Stimulated activated CD8-positive, alpha-beta memory T cell treated with anti-CD3 and anti-CD28 coated beads, Interleukin-12 subunit alpha, Interleukin-12 subunit beta, amount 100 ng/mL, for 24 hours (primary cell): ENCODE results near the gene SETD3.

Experiments used
- DNase-seq: peaks from one replicate; pipeline ENCODE4 v3.0.0-alpha.2; 2020; ENCODE audit errors: extremely low read depth

Gene SETD3

DNA sequence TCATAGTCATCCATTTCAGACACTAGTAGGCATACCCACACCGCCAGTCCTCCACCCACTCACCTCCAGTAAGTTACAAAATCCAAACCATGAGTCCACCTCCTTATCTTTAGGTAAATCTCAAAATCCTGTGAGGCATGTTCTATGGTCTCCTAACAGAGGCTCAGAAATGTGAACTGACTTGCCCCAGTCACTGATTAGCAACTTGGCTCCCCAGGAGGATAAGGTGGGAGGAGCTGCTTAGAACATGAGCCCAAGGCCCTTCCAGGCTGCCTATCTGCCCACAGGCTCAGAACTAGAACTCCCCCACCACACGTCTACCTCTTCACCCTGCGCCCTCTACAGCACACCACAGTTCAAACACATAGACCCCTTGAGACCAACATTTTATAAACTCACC, 19.9 kb downstream of the SETD3 start:
- DNase-seq, result no peak

DNA sequence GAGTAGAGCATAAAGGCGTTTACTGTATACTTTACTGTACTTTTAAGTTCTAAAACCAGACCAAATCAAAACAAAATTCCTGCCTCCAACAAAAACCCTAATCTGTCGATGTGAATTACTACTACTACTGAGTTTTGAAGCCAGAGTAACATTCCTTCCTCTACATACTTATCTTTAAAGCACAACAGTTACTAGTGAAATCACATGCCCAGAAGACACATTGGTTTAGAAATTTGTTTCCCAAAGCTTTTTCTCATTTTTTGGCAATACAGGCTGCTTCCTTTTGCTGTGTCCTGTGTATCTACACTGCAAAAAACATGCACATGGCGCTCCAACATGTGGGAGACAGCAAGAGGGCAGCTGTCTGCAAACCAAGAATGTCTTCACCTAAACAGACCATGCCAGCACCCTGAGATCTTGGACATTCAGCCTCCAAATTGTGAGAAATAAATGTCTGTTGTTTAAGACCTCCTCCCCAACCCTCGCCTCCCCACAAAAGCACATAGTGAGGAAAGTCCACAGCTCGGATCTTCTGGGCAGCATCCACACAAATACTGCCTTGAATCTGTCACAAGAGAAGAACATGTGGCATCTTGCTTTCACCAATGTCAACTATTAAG, 21.1 kb downstream of the SETD3 start:
- DNase-seq, result no peak

DNA sequence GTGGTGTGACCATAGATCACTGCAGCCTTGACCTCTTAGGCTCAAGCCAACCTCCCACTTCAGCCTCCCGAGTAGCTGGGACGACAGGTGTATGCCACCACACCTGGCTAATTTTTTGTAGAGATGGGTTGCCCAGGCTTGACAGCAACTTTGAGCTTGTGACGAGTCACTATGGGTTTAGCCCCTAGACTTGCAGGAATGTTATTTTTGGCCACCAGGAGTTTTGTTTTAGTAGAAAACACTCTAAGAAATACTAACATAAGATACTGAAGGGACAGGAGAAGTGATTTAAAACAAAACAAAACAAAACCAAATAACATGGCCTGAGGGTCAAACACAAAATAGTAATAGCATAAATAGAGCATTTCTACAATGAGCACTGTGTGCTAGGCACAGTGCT, 26.4 kb downstream of the SETD3 start:
- no peak for DNase-seq

DNA sequence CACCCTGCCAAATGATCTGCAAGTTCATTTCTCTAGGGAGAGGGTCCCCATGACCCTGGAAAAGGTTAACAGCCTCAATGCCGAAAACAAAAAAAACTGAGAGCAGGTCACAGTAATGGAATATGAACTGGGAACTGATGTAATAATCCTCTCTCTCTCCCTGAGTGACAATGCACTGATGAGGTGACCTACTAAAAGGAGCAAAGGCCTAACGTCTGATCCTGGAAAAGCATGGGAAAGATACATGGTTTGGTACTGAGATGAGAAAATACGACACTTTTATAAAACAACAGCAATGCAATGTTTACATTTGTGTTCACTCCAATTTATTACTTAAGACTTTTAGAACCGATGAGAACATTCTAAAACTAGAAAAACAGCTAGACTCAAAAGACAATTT, 27.7 kb downstream of the SETD3 start:
- DNase-seq, result no peak

DNA sequence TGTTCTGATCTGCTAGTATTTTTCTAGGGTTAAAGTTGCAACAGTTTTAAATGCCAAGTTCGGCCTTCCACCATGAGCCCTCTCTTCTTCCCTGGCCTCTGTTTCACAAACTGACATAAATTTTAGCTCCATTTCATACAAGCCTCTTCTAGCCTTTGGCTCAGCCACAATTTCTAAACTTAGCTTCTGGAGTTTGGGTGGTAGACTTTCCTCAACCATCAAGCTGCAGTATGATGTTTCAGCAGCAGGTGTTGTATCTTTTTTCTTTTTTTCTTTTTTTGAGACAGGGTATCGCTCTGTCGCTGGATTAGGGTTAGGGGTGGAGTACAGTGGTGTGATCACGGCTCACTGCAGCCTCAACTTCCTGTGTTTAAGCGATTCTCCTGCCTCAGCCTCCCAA, 29.4 kb downstream of the SETD3 start:
- no peak for DNase-seq

DNA sequence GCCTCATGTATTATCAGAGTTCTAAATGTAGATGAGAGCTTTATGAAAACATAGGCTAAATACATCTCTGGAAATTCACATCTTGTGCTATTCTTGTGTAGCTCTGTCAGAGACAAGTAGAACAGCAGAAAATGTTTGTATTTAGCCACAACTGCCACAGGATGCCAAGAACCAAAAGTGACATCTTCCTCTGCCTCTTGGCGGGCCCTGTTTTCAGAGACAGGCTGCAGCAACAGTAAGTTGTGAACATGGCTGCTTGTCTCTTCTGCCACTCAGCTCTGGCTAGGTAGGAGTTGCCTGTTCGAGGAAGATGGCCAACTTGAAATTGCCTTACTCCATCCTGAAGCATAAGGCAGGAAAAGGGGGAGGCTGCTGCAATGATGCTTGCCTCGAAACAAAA, 30.4 kb downstream of the SETD3 start:
- DNase-seq, result no peak

DNA sequence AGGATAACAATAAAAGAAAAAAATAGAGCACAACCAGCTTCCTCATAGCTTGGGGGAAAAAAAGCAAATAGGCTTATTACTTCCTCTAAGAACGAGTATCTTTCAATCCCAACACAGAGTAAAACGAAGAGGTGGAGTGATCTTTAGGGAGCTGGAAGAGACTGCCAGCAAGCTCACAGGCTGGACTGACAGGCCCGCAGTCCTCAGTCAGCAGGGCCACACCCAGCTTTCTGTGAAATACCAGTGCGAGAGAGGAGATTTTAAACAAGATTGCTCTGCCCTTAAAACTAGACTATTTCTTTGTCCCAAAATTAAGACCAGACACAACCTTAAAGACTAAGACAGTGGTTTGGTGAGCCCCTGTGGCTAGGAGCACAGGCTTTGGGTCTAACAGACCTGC, 32.9 kb downstream of the SETD3 start:
- no peak for DNase-seq

DNA sequence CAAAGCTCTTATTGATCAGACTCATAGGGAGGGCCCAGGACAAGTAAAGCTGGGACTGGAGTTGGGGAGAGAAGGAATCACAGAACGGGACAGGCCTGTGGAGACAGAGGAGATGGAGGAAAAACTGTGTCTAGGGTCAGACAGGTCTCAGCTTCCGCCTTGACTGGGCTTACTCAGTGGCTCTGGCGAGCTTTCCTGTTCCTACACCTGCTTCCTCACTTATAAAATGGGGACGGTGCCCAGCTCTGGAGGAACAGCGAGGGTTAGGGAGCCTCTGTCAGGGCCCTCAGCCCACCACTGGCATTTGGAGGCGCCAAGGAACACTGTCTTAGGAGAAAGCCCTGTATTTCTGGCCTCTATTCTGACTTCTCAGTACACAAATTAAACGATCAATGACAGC, 34.7 kb downstream of the SETD3 start:
- no peak for DNase-seq

DNA sequence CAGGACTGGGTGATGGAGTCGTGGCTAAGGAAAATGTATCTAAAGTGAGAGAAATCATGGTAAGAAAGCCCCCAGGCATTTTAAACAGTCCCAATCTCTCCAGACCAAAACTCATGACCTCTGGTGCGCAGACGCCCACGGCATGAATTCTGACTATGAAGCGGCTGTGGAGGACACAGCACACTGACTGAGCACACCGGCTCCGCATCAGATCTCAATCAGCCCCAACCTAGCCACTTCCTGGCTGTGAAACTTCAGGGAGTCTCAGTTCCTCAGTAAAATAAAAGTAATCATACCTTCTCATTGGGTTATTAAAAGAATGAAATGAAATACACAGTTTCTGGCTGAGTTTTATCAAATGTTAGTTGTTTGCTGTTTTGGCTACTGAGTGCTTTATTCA, 38.7 kb downstream of the SETD3 start:
- no peak for DNase-seq

DNA sequence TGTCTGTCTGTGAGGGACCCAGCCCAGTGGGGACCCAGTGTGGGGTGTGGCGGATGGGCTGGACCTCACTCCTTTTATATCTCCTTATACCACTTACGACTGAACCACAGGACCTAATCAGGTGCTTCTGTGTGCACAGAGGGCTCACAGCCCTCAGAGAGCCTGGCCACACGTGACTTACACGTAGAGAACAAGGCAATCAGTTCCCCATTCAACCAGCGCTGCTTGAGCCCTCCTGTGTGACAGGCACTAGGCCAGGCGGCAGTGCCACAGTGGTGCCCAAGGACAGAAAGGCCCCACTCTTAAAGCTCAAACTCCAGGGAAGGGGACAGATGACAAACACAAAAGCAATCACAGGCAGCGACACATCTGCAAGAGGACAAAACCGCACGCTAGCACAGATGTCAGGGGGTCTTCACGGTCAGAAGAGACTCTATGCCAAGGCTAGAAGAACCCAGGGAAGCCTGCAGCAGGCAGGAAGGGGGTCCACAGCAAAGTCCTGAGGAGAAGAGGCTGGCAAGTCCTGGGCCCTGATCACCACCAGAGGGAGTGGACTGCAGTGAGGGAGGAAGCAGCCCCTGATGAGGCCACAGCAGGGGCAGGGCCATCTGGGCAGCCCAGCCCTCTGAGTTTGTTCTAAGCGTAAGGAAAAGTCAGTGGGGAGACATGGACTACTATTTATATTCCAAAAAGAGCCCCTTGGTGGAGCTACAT, 39.3 kb downstream of the SETD3 start:
- DNase-seq, result no peak

DNA sequence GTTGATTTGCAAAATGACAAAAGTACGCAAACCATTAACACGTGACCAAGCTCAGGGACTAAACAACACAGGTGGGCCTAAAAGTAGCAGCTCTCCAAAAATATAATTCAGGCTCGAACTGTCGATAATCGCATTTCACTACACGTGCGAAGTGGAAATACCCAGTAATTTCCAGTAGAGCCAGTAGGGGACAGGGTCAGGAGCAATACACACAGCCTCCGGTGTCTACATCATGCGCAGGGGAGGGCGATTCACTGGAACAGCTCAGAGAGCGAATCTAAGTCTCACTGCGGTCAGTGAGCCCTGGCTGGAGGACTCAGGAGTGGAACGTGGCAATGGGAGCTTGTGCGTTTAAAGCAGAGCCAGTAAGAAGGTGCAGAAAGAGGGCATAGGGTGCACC, 40.4 kb downstream of the SETD3 start:
- DNase-seq, result no peak

DNA sequence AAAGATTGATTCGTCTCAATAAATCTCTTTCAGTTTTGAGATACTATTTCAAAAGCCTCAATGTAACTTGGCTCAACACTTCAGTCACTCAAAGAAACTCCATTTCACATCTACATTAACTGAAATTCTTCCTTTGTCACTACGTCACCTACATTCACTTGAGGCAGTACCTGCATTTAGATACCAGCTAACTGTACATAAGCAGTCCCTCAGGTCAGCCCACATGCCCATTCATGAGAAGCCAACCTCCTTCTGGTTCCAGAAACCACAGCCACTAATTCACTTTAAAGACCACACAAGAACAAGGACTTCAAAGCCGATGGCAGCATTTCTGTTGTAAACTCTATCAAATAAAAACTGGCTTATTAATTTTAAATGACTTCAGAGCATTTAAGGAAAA, 43.0 kb downstream of the SETD3 start:
- no peak for DNase-seq

DNA sequence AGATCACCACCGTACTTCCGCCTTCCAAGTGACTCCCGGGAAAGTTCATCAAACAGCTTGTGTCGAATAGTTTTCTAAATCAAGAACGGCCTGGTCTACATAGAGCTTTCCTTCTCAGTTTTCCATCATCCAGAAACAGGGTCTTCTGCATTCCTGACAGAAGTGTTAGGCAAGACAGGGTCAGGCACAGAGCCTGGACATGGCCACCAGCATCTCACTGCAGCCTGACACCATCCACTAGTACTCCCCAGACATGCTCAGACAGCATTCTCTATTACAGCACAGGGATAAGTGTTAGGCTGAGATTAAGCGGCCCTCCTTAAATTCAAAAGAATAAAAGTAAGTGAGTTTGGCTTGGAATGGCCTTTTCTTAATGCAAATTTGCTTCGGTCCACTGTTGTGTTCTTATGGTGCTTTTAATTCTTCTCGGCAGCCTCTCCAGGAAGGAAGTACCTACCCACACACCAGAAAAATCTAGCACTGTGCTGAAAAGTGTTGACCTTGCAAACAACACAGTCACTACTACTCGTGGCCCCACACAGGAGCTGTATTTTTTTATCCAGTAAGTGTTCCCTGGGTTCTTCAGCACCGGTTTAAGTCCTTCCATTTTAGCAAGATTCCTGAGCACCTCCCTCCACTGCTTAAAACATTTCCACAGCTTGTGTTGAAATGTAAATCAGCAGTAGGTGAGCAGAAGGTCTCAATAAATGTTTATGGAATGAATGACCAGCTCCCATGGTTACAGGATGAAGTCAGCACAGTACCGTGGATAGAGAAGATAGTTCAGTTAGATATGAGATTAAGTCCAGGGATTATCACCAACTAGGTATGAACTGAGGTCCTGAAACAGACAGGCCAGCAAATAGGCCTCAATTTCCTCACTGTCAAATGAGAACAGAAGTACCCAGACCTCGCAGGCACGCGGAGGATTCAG, 44.1 kb downstream of the SETD3 start:
- DNase-seq, result no peak

DNA sequence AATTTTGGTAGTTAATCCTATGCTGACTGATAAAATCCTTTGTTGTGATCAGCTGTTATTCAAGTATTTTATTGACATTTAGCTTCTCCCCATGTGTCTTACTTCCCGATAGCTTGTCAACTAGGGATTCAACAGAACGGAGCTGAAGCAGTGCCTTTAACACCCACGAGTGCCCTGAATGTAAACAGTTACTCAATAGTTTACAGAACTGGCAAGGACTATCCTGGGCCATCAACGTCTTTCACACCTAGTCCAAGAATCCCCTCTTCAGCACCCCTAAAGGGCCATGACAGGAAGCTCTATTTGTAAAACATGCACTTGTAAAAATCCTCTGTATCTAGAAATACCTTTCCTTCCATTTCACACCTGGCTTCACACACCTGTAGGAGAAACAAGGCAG, 45.3 kb downstream of the SETD3 start:
- DNase-seq, result no peak

DNA sequence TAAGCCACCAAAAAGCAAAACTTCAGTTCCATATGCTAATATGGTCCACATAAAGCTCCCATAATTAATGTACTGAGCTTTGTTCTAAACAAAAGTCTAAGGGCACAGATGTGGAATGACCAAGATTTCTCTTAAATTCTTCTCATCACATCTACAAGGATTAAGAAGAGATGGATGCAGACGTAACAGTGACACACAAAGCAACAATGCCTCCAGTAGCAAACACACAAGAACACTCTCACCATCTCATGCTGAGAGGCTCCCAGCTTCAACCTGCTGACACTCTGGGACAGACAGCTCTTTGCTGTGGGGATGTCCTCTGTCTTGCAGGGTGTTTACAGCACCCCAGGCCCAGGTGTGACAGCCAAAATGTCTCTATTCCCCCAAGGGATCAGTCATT, 48.2 kb downstream of the SETD3 start:
- no peak for DNase-seq

DNA sequence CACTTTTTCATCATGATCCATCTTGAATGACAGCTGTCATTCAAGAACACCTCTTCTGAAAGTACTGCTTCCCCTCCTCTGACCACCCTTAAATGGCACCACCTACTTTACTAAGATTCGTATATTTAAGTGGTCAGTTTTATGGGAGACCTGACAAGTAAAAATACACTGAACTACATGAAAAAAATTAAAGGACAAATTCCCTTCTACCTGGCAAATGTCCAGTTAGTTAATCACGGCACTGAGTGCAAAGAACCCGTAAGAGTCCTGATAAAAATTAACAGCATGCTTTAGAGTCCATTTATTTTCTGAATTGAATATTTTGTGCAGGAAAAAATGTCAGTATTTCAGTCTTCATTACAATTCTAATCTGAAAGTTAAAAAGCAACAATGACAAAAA, 48.7 kb downstream of the SETD3 start:
- DNase-seq, result no peak

DNA sequence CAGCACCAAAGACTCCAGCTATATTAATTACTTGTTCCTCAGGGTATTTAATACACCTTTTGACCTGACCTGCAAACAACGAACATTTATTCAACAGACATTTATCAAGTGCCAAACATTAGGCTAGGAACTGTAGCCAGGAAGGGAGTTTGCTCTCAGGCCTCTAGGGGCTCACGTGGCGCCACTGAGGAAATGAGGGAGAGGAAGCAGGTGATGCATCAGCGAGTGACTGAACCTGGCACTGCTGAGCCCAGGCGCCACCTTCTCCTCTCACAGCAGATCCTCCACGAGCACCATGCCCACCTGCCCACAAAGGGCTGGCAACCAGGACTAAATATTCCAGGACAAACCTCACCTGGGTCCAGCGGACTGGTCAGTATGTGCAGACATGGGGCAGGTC, 50.2 kb downstream of the SETD3 start:
- no peak for DNase-seq

DNA sequence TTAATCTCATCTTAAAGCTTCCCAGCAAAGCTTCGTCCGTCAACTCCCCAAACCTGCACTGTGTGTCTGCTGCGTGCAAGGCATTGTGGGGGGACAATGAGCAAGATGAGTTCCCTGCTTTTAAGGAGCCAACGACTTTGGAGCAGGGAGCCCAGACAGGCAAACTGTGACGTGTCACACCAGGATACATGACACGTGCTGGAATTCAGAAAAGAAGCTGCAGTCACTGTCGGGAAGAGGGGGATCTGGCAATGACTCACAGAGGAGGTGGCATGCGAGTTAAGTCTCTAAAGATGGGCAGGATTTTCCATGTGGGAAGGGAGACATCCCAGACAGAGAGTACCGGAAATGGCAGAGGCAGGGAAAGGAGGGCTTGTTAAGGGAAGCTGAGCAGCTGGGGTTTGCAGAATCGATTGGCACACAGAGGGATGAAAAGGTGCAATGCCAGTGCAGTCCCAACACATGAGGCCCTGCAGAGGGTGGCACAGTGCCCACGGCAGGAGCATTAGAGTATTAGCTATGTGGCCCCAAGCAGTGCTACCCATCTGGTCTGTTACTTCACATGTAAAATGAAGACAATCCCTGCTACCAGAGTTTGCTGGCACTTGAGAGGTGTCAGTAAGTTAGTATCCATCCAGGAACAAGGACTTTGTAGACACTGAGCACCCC, 52.9 kb downstream of the SETD3 start:
- no peak for DNase-seq

DNA sequence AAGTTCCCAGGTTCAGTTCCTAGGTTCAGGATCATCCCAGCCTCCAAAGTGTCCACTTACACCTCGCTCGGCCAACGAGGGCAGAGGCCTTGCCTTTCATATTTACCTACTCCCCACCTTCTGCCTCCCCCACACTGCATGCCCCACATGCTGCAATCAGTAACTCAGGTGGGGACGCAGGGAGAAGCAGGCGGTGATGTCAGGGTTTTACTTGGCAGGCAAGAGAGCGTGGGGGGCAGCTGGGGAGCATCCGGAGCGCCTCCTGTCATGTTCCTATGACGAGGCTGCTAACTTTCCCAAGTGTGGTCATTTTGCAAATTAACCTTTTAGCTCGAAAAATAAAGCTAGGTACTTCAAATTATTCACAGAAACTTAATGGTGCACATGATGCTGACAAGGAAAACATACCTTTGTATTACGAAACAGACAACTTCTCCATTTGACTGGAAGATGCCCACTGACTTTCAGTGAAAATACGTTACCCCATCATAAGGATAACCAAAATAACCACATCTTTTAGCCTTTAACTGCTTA, 53.8 kb downstream of the SETD3 start:
- no peak for DNase-seq

DNA sequence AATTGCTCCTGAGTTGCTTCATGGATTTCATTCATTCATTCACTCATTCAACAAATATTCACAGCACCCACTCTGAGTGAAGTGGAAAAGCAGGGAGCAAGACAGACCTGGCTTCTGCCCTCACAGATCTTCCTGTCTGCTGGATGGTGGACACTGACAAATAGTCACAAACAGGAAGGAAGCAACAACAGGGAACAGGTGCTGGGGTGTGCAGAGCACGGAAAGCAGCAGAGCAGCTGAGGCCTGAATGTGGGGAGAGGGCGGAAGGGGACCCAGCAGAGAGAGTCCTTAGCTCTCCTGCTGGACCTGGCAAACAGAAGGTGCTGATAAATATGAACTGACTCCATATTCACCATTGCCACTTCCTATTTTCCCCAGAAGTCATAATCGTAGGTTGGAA, 54.4 kb downstream of the SETD3 start:
- DNase-seq, result no peak

DNA sequence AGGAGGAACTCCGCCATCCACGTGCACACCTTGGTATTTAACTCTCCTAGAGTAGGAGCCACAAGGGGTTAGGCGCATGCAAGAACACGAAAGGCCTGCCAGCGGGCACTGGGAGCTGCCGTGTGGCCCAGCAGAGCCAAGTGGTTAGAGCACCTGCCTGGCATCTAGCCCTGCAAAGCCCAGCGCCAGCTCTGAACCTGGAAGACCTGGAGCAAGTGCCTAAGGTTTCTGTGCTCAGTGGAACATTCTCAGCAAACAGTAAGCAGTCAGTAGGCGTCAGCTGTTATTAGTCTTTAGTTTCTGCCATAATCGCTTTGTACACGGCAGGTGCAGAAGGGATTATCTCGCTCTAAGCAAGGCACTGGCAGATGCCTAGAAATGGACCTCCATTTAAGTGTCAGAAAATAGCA, 55.4 kb downstream of the SETD3 start:
- no peak for DNase-seq

DNA sequence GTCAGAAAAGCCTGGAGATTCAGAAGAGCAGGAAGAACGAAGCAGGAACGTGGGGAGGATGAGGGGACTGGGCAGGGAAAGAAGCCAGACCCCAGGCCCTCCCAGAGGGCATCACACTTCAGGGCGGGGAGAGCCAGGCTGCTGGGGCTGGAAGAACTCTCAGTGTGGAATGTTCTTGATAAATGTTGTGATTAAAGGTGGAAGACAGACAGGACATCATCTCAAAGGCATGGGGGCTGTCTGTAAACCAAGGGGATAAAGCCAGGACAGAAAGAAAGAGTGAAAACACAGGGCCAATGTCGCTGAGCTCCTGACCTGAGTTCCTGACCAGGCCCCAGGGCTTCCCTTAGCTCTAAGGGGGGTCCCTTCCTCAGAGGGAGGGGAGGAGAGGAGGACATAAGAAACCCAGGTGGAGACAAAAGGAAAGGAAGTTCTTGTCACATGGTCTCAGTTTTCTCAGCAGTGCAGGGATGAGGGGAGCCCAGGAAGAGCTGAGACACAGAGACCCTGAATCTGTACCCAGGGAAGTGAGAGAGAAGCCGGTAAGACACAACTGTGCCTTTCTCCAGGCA, 56.3 kb downstream of the SETD3 start:
- DNase-seq, result no peak
